Endodermal cell (in vitro differentiated cells): ENCODE measurements around the gene ELN. TPM values are rescaled to one million over a fixed set of nuclear protein-coding genes. Genes with fewer than 3 reads are reported as not detected.

Experiments
- DNase-seq: peaks from one replicate; pipeline ENCODE4 v3.0.0-alpha.2; 2017
- H3K27ac ChIP-seq: 2 replicates; pipeline ENCODE4 v1.5.1; 2013; ENCODE audit warnings: mild to moderate bottlenecking, low read depth, low read length, moderate library complexity
- H3K27me3 ChIP-seq: 2 replicates; pipeline ENCODE4 v1.6.1; 2013; ENCODE audit warnings: mild to moderate bottlenecking, low read length, moderate library complexity; ENCODE audit not compliant: insufficient read depth, control insufficient read depth, poor library complexity, severe bottlenecking
- H3K36me3 ChIP-seq: 2 replicates; pipeline ENCODE4 v1.7.0; 2013; ENCODE audit warnings: mild to moderate bottlenecking, low read length, moderate library complexity; ENCODE audit not compliant: control insufficient read depth, insufficient read depth
- H3K4me1 ChIP-seq: one replicate; pipeline ENCODE4 v1.7.0; 2013; ENCODE audit warnings: low read length; ENCODE audit not compliant: control insufficient read depth, insufficient read depth
- H3K4me3 ChIP-seq: 2 replicates; pipeline ENCODE4 v1.5.1; 2013; ENCODE audit warnings: mild to moderate bottlenecking, low read length, moderate library complexity
- H3K9ac ChIP-seq: 2 replicates; pipeline ENCODE4 v1.6.1; 2013; ENCODE audit warnings: mild to moderate bottlenecking, low read length, moderate library complexity; ENCODE audit not compliant: poor library complexity, severe bottlenecking; ENCODE audit errors: extremely low read depth
- H3K9me3 ChIP-seq: 2 replicates; pipeline ENCODE4 v1.6.1; 2013; ENCODE audit warnings: mild to moderate bottlenecking, low read length, moderate library complexity; ENCODE audit not compliant: control insufficient read depth
- H3K27ac Mint-ChIP-seq: 2 replicates; pipeline ENCODE4 v1.8.0; 2020; ENCODE audit warnings: mixed read lengths
- H3K27me3 Mint-ChIP-seq: 2 replicates; pipeline ENCODE4 v1.8.0; 2021; ENCODE audit warnings: mild to moderate bottlenecking, mixed read lengths; ENCODE audit not compliant: insufficient read depth
- H3K36me3 Mint-ChIP-seq: 2 replicates; pipeline ENCODE4 v1.8.0; 2020; ENCODE audit warnings: low read depth, mixed read lengths
- H3K4me1 Mint-ChIP-seq: 2 replicates; pipeline ENCODE4 v1.8.0; 2020; ENCODE audit warnings: mixed read lengths
- H3K4me3 Mint-ChIP-seq: 2 replicates; pipeline ENCODE4 v1.8.0; 2020; ENCODE audit warnings: mild to moderate bottlenecking, moderate library complexity, mixed read lengths
- H3K9me3 Mint-ChIP-seq: 2 replicates; pipeline ENCODE4 v1.8.0; 2020; ENCODE audit warnings: mild to moderate bottlenecking, mixed read lengths
- CTCF ChIP-seq: fragments of 200-600 bp; sonication (generic); conservative IDR thresholded peaks from 2 replicates; pipeline ENCODE4 v1.5.0; 2021; ENCODE audit warnings: antibody characterized with exemption, mild to moderate bottlenecking
- WGBS, 2 experiments: methylation state at CpG; one replicate each; pipeline versions ENCODE4 v1.1.5 to v1.1.7; 2013; ENCODE audit warnings: missing lambda C conversion rate in 2 of 2, mixed read lengths in 1 of 2; ENCODE audit not compliant: insufficient coverage in 1 of 2, insufficient read length in 1 of 2; 5-methylcytosine and 5-hydroxymethylcytosine counted together
- total RNA-seq, 2 donors: library from RNA; stranded (reverse); fragmentation: NEBNext Ultra II Directional in 1 of 2; extraction: Animal tissue kit (Norgen Biotek cat#: 25700) in 1 of 2; gene quantifications; 2 replicates in 1 of 2; 3 replicates in 1 of 2; pipeline ENCODE4 v1.2.1, GENCODE V29; 2021

The ELN gene
- total RNA-seq, 2 donors from 2014 or later: 0.70 to 1.6 TPM

GRCh38 chr7:74116356-74116755 is 88.4 kb downstream of the ELN start:
- no peak for DNase-seq
- Histone ChIP-seq H3K9ac (no peak overlapping the region), H3K4me3 (no peak overlapping the region), H3K27ac (no peak overlapping the region), H3K9me3 (no peaks in the 10 kb centered on the region), H3K4me1 (no peaks in the 10 kb centered on the region), H3K36me3 (peaks cover 38% of the 10 kb centered on the region), H3K27me3 (no peaks in the 10 kb centered on the region)
- no peaks in the 10 kb centered on the region for H3K27me3 Mint-ChIP-seq
- no peak overlapping the region for H3K27ac Mint-ChIP-seq
- 94 to 96% methylated on average over 6 to 11 of the region's 13 CpGs for WGBS, 2 experiments
- no peak overlapping the region for H3K4me3 Mint-ChIP-seq
- H3K9me3 Mint-ChIP-seq: peaks cover 4% of the 10 kb centered on the region
- peaks cover 58% of the 10 kb centered on the region for H3K36me3 Mint-ChIP-seq
- TF ChIP-seq CTCF: no peak
- H3K4me1 Mint-ChIP-seq: no peaks in the 10 kb centered on the region

Other genes starting within 250 kb of the ELN start
- gene CLDN4, start 197.2 kb upstream of the ELN start, total RNA-seq: 1 to 10 TPM; 5.6 to 9.7 TPM
- gene METTL27, start 185.7 kb upstream of the ELN start, total RNA-seq: 10 to 100 TPM; 20.9 to 22.2 TPM
- not detected for gene TMEM270, start 167.0 kb upstream of the ELN start, total RNA-seq
- gene LIMK1, start 55.6 kb downstream of the ELN start, total RNA-seq: 10 to 100 TPM; 83.9 TPM
- gene EIF4H, start 146.2 kb downstream of the ELN start, total RNA-seq: 100 to 1,000 TPM; 305 to 346 TPM
- 1 to 10 TPM in 1 of 2 donors, under 1 TPM in 1; 0.55 to 1.0 TPM for gene LAT2, start 181.8 kb downstream of the ELN start, total RNA-seq
- 10 to 100 TPM; 56.7 to 71.6 TPM for gene RFC2, start 226.2 kb downstream of the ELN start, total RNA-seq